Effector memory CD8-positive, alpha-beta T cell (primary cell): ENCODE results near the gene ARMC9.

Experiments
- ATAC-seq: fragments of 150-1000 bp; cut with Tn5 transposase; replicated peaks from 2 replicates; pipeline ENCODE4 v1.10.0; 2021; ENCODE audit warnings: mild to moderate bottlenecking, moderate library complexity
- DNase-seq, 3 experiments: peaks; one replicate each; pipeline ENCODE4 v3.0.0; 2021
- H3K27ac Mint-ChIP-seq, 2 donors: one replicate each; pipeline ENCODE4 v1.8.0; 2022; ENCODE audit warnings: mild to moderate bottlenecking in 2 of 2, mixed read lengths in 2 of 2, moderate library complexity in 2 of 2
- H3K27me3 Mint-ChIP-seq, 2 donors: one replicate each; pipeline ENCODE4 v1.8.0; 2022; ENCODE audit warnings: mixed read lengths in 2 of 2
- H3K36me3 Mint-ChIP-seq: one replicate; pipeline ENCODE4 v1.8.0; 2022; ENCODE audit warnings: mild to moderate bottlenecking, moderate library complexity, mixed read lengths; ENCODE audit not compliant: insufficient read depth
- H3K4me1 Mint-ChIP-seq, 2 donors: one replicate each; pipeline ENCODE4 v1.8.0; 2022; ENCODE audit warnings: low read depth in 2 of 2, mixed read lengths in 2 of 2
- H3K4me3 Mint-ChIP-seq, 2 donors: one replicate each; pipeline ENCODE4 v1.8.0; 2022; ENCODE audit warnings: mild to moderate bottlenecking in 2 of 2, mixed read lengths in 2 of 2, moderate library complexity in 2 of 2
- H3K9me3 Mint-ChIP-seq, 2 donors: one replicate each; pipeline ENCODE4 v1.8.0; 2022; ENCODE audit warnings: mixed read lengths in 2 of 2

Gene ARMC9

GRCh38 chr2:231385429-231385828 lies 187.0 kb downstream of the ARMC9 start:
- DNase-seq (no peak), ATAC-seq (no peak)
- peaks cover 23 to 54% of the 10 kb centered on the region in 2 donors for H3K27me3 Mint-ChIP-seq
- H3K36me3 Mint-ChIP-seq, result peaks cover 3% of the 10 kb centered on the region
- no peak overlapping the region for H3K27ac Mint-ChIP-seq
- no peak overlapping the region for H3K4me3 Mint-ChIP-seq
- peaks cover 0 to 8% of the 10 kb centered on the region in 2 donors for H3K4me1 Mint-ChIP-seq
- H3K9me3 Mint-ChIP-seq, result peaks cover 0 to 2% of the 10 kb centered on the region in 2 donors

- Mint-ChIP-seq H3K4me3 (no peak overlapping the region), H3K4me1 (peaks cover 0 to 8% of the 10 kb centered on the region in 2 donors), H3K9me3 (peaks cover 0 to 2% of the 10 kb centered on the region in 2 donors), H3K27me3 (peaks cover 18 to 54% of the 10 kb centered on the region in 2 donors), H3K36me3 (peaks cover 3% of the 10 kb centered on the region), H3K27ac (no peak overlapping the region)
- DNase-seq (no peak), ATAC-seq (no peak)
Observed at GRCh38 chr2:231386446-231386845, 188.0 kb downstream of the ARMC9 start.

GRCh38 chr2:231387904-231388724 lies 189.7 kb downstream of the ARMC9 start:
- DNase-seq (no peak), ATAC-seq (no peak)
- H3K27me3 Mint-ChIP-seq, result peaks cover 18 to 54% of the 10 kb centered on the region in 2 donors
- peaks cover 0 to 2% of the 10 kb centered on the region in 2 donors for H3K9me3 Mint-ChIP-seq
- peak overlapping the region in 1 of 2 donors; percentile 68 for H3K27ac Mint-ChIP-seq
- peaks cover 3% of the 10 kb centered on the region for H3K36me3 Mint-ChIP-seq
- peaks cover 2 to 12% of the 10 kb centered on the region in 2 donors for H3K4me1 Mint-ChIP-seq
- H3K4me3 Mint-ChIP-seq, result no peak overlapping the region

- H3K36me3 Mint-ChIP-seq, result peaks cover 9% of the 10 kb centered on the region
- peaks cover 0 to 2% of the 10 kb centered on the region in 2 donors for H3K9me3 Mint-ChIP-seq
- no peak overlapping the region for H3K4me3 Mint-ChIP-seq
- H3K27ac Mint-ChIP-seq, result peak overlapping the region in 1 of 2 donors; percentile 68
- H3K27me3 Mint-ChIP-seq, result peaks cover 22 to 55% of the 10 kb centered on the region in 2 donors
- DNase-seq, result no peak
- no peak for ATAC-seq
- peaks cover 9 to 15% of the 10 kb centered on the region in 2 donors for H3K4me1 Mint-ChIP-seq
Observed at GRCh38 chr2:231388725-231389346, 190.4 kb downstream of the ARMC9 start.

GRCh38 chr2:231390667-231391066 lies 192.2 kb downstream of the ARMC9 start:
- Mint-ChIP-seq H3K4me3 (no peak overlapping the region), H3K9me3 (no peaks in the 10 kb centered on the region), H3K27me3 (peaks cover 30 to 70% of the 10 kb centered on the region in 2 donors), H3K36me3 (peaks cover 14% of the 10 kb centered on the region), H3K27ac (no peak overlapping the region), H3K4me1 (peaks cover 14 to 24% of the 10 kb centered on the region in 2 donors)
- no peak for ATAC-seq
- no peak for DNase-seq

GRCh38 chr2:231391981-231392380 lies 193.6 kb downstream of the ARMC9 start:
- Mint-ChIP-seq H3K27ac (peak overlapping the region in 1 of 2 donors; percentile 91), H3K27me3 (peaks cover 38 to 79% of the 10 kb centered on the region in 2 donors), H3K9me3 (no peaks in the 10 kb centered on the region), H3K4me1 (peaks cover 18 to 29% of the 10 kb centered on the region in 2 donors), H3K36me3 (peaks cover 14% of the 10 kb centered on the region), H3K4me3 (no peak overlapping the region)
- peak; percentile 18 for ATAC-seq
- DNase-seq, result no peak

GRCh38 chr2:231392431-231393148 lies 194.2 kb downstream of the ARMC9 start:
- Mint-ChIP-seq H3K36me3 (peaks cover 15% of the 10 kb centered on the region), H3K4me3 (peak overlapping the region; percentile 62 to 81), H3K27ac (peak overlapping the region; percentile 46 to 91), H3K4me1 (peaks cover 18 to 31% of the 10 kb centered on the region in 2 donors), H3K9me3 (no peaks in the 10 kb centered on the region), H3K27me3 (peaks cover 39 to 85% of the 10 kb centered on the region in 2 donors)
- no peak for DNase-seq
- ATAC-seq, result no peak

- ATAC-seq (peak; percentile 78), DNase-seq (peak in 2 of 3 experiments; percentile 12 to 29)
- H3K27ac Mint-ChIP-seq, result peak overlapping the region; percentile 84 to 91
- peaks cover 35 to 84% of the 10 kb centered on the region in 2 donors for H3K27me3 Mint-ChIP-seq
- H3K4me1 Mint-ChIP-seq, result peaks cover 18 to 31% of the 10 kb centered on the region in 2 donors
- H3K9me3 Mint-ChIP-seq, result no peaks in the 10 kb centered on the region
- H3K4me3 Mint-ChIP-seq, result peak overlapping the region; percentile 62 to 81
- peaks cover 17% of the 10 kb centered on the region for H3K36me3 Mint-ChIP-seq
Observed at GRCh38 chr2:231393149-231394131, 195.0 kb downstream of the ARMC9 start.

GRCh38 chr2:231394211-231395141 lies 196.0 kb downstream of the ARMC9 start:
- H3K4me1 Mint-ChIP-seq, result peaks cover 18 to 28% of the 10 kb centered on the region in 2 donors

GRCh38 chr2:231395188-231396057 lies 197.0 kb downstream of the ARMC9 start, which contains the start of gene B3GNT7:
Gene B3GNT7 (plus strand): TSS chr2:231395710. CDS start chr2:231395804, 94 bp downstream.
- peaks cover 18 to 27% of the 10 kb centered on the region in 2 donors for H3K4me1 Mint-ChIP-seq
- H3K36me3 Mint-ChIP-seq, result peaks cover 16% of the 10 kb centered on the region
- peak within 1 kb of the TSS; percentile 63 to 81 for H3K4me3 Mint-ChIP-seq
- DNase-seq (no peak), ATAC-seq (no peak)
- peaks cover 28 to 69% of the 10 kb centered on the region in 2 donors for H3K27me3 Mint-ChIP-seq
- no peaks in the 10 kb centered on the region for H3K9me3 Mint-ChIP-seq
- peak within 1 kb of the TSS in 1 of 2 donors; percentile 91 for H3K27ac Mint-ChIP-seq

More at GRCh38 chr2:231394211-231395141, 196.0 kb downstream of the ARMC9 start:
- peak; percentile 47 for ATAC-seq
- no peak for DNase-seq
- H3K27ac Mint-ChIP-seq, result peak overlapping the region in 1 of 2 donors; percentile 91
- peaks cover 17% of the 10 kb centered on the region for H3K36me3 Mint-ChIP-seq
- H3K4me3 Mint-ChIP-seq, result peak overlapping the region; percentile 62 to 81
- no peaks in the 10 kb centered on the region for H3K9me3 Mint-ChIP-seq
- H3K27me3 Mint-ChIP-seq, result peaks cover 28 to 73% of the 10 kb centered on the region in 2 donors
